Fibroblast of skin of left quadriceps (primary cell): Measurements from ENCODE around the gene CNTN4.

Experiments used
- DNase-seq, 2 experiments: peaks; one replicate each; pipeline ENCODE4 v3.0.0-alpha.2; 2013; ENCODE audit warnings: low read depth in 2 of 2

Gene CNTN4

GRCh38 chr3:2392981-2393380, 294.3 kb downstream of the CNTN4 start:
- no peak for DNase-seq

GRCh38 chr3:2415083-2415482, 316.4 kb downstream of the CNTN4 start:
- DNase-seq: no peak

DNA sequence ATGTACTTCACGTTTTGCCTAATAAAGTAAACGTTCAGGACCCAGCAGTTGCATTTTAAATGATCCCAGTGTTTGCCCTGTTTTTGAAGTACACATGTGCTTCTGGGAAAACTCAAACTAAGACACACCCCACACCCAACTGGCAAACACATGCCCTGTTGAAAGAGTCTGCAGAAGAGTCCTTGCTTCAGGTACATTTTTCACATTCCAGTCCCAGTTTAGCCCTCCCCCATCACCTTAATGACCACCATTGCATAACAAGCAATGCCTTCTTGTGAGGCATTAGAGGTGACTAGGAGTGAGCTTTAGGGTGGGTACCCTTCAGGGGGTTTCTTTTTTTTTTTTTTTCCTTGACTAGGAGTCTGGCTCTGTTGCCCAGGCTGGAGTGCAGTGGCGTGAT, 322.3 kb downstream of the CNTN4 start:
- no peak for DNase-seq

- DNase-seq: no peak
Observed at GRCh38 chr3:2423143-2423542, 324.5 kb downstream of the CNTN4 start.

GRCh38 chr3:2441558-2441957, 342.9 kb downstream of the CNTN4 start:
- DNase-seq: no peak

DNA sequence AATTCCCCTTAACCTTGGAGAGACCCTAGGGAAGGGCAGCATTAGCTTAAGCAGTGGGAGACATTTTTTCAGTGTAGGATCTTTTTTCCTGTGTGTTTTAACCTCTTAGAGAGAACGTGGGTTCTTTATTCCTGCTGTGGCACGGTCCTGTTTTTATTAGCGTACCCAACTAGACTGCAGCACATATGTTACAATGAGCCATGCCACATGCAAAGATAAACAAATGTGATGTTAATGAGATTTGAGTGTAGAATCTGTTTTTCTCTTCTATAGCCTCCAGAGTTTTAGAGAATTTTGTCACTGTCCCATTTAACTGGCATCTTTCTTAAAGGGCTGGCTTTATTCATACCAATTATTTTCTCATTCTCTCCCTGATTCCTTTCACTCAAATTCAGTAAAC, 347.5 kb downstream of the CNTN4 start:
- no peak for DNase-seq

- no peak for DNase-seq
Observed at GRCh38 chr3:2452249-2452648, 353.6 kb downstream of the CNTN4 start.

DNA sequence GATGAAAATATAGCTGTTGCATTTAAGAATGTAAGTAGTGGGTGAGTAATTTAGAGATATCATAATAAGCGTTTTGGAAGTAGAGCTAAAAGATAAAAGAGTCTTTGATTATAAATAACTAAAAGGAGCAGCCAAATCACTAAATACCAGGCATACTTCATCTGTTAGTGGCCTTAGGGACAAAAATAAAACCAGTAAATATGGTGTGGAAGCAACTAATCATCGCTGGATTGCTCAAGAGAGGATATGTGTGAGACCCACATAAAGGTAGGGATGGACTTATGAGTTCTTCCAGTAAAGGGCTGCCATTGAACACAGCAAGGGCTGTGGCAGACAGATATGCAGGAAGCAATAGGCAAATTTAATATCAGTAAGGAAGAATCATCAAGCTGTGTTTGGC, 356.2 kb downstream of the CNTN4 start:
- DNase-seq: no peak

GRCh38 chr3:2456788-2457187, 358.1 kb downstream of the CNTN4 start:
- DNase-seq: no peak

- peak; percentile 25 to 29 for DNase-seq
Observed at GRCh38 chr3:2458816-2459215, 360.1 kb downstream of the CNTN4 start.

- DNase-seq: no peak
Observed at GRCh38 chr3:2465842-2466241, 367.2 kb downstream of the CNTN4 start.

DNA sequence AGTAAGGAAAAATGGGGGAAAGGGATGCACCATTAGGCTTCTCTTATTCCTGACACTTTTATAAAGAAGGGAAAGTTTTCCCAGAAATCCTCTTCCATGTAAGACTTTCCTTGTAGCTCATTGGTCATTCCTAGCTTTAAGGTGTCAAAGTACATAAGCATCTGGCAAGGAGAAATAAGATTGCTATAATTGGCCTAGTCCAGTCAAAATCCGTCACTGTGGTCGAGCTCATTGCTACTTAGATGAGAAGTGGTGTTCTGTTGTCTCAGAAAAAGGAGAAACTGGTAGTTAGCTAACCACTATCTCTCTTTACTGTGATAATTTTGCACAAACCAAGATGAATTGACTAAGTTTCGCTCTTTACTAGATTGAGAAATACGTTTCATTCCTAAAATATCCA, 370.1 kb downstream of the CNTN4 start:
- no peak for DNase-seq

DNA sequence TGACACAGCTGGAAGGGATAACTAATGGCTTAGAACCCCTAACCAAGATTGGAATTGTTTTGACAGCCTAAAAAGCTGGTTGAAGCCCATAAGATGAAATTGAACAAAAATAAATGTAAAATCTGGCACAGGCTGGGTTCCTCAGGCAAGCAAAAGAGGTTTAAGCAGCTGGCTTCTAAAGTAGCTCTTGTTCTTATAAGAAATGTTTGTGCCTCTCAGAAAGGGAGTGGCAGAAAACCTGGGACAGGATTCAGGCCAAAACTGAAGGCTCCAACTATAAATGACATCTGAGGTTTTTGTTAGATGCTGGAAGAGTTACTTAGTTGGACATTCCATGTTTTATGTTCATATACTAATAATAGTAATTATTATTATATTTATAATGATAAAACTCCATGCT, 378.3 kb downstream of the CNTN4 start:
- DNase-seq: no peak

- no peak for DNase-seq
Observed at GRCh38 chr3:2477620-2478019, 379.0 kb downstream of the CNTN4 start.

DNA sequence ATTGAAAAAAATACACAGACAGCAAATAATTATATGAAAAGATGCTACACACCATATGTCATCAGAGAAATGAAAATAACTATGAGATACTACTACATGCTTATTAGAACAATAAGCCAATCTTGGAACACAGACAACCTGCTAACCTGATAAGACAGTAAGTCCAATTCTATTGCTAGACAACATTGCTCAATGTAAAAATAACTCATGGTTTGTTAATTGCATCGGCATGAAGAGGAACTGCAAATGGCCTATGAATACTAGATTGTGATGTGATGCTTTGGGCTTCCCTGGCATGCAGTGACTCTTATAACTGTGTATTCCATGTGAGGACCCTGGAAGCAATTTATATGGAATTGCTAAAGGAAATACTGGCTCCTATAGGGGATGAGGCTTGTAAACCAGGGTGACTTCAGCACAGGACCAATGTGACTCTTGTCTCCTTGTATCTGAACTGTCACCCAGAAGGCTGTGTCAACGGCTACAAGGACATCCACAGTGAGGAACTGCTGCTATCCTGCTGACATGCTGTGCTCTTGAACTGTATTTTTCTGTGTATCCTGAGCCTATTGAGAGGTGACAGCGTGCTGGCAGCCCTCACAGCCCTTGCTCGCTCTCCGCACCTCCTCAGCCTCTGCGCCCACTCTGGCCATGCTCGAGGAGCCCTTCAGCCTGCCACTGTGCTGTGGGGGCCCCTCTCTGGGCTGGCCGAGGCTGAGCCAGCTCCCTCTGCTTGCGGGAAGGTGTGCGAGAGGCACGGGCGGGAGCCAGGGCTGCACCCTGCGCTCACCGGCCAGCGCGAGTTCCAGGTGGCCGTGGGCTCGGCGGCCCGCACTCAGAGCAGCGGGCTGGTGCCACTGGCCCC, 385.7 kb downstream of the CNTN4 start:
- no peak for DNase-seq

DNA sequence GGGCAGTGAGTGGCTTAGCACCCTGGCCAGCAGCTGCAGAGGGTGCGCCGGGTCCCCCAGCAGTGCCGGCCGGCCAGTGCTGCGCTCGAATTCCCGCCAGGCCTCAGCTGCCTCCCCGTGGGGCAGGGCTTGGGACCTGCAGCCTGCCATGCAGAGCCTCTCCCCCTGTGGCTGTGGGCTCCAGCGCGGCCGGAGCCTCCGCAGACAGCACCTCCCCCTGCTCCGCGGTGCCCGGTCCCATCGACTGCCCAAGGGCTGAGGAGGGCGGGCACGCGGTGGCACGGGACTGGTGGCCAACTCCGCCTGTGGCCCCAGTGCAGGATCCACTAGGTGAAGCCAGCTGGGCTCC, 386.3 kb downstream of the CNTN4 start:
- DNase-seq: no peak

DNA sequence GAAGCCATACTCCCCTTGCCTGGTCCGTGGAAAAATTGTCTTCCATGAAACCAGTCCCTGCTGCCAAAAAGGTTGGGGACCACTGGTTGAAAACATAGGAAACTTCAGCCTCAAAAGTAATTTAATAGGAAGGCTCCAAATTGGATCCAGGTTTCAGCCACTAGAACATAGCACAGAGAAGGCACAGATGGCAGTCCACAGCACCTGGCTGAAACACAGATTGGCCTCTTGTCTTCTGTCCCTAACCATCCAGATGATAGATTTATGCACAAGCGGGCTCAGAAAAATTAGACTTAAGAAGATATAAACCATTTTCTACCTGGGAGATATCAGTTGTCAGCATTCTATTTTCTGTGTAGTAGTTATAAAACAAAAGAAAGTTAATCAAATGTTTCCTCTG, 397.1 kb downstream of the CNTN4 start:
- no peak for DNase-seq

- no peak for DNase-seq
Observed at GRCh38 chr3:2504912-2505311, 406.2 kb downstream of the CNTN4 start.

GRCh38 chr3:2506776-2507175, 408.1 kb downstream of the CNTN4 start:
- no peak for DNase-seq

GRCh38 chr3:2510591-2511145, 412.0 kb downstream of the CNTN4 start:
- DNase-seq: no peak

DNA sequence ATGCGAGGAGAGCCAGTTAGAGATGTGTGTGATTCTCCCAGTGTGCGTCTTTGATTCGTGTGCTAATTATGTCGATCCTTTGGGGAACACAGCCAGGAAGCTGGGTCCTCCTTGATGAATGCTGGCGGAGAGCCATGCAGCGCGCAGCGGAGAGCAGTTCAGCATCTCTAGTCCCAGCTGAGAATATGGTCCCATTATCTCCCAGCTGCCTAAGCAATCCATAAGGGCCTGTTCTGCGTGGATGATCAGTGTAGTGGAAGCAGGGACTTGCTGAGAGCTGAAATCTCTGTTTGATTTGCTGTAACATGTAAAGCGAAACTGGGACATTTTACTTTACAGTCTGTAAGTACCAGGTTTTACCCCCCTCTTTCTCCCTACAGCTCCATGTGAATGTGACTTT, 412.7 kb downstream of the CNTN4 start:
- DNase-seq: no peak

GRCh38 chr3:2512881-2513280, 414.2 kb downstream of the CNTN4 start:
- no peak for DNase-seq

DNA sequence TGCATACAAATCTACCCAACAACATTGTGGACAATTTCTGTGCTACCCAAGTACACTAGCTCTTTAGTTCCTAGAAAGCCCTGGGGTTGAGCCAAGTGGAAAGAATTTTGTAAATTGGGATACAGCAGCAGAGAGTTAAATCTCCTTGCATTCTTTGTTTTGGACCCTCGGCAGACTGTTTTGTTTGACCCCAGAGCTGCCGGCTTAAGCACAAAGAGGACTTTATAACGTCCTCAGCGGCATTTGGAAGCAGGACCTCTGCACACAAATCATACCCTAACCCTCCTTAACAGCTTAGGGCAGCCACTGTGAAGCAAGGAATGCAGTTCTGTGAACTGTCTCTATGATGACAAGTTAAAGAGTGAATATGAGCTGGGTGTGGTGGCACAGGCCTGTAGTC, 415.3 kb downstream of the CNTN4 start:
- no peak for DNase-seq
